Measurements from ENCODE around the gene WDR27. TPM values are rescaled to one million over a fixed set of nuclear protein-coding genes. Genes with fewer than 3 reads are reported as not detected.

WDR27 gene
- total RNA-seq, 1 donor from 2014 or later = 7.2 TPM

DNA sequence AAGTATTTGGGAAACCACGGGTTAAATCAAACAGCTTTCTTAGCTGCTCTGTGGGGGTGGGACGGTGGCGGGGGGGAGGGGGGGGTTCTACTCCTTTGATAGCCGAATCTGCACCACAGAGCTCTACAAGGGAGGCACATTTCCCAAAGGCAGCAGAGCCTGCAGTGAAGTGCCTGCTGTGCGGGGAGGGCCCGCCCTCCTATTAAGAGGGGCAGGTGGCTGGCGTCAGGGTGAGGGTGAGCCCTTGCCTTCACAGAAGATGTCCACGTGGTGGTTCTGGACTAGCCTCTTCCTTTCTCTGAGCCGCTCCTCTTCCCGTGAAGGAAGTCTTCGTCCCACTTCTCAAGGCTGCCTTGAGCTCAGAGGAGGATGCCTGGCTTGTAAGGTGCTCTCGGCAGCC lies 273.3 kb downstream of the WDR27 start:
- intact Hi-C loops (cut with DNase I) = no loop called here
- no peak for DNase-seq (ENCODE audit: low spot score)

GRCh38 chr6:169427856-169428255 lies 274.0 kb downstream of the WDR27 start:
- no peak for DNase-seq (ENCODE audit: low spot score)
- intact Hi-C loops (cut with DNase I) = no loop called here

GRCh38 chr6:169426611-169427010 lies 275.2 kb downstream of the WDR27 start:
- no peak for DNase-seq (ENCODE audit: low spot score)
- intact Hi-C loops (cut with DNase I) = no loop called here

- DNase-seq (ENCODE audit: low spot score) = no peak
- intact Hi-C loops (cut with DNase I) = no loop called here
Observed at GRCh38 chr6:169425628-169426370, 276.0 kb downstream of the WDR27 start.

DNA sequence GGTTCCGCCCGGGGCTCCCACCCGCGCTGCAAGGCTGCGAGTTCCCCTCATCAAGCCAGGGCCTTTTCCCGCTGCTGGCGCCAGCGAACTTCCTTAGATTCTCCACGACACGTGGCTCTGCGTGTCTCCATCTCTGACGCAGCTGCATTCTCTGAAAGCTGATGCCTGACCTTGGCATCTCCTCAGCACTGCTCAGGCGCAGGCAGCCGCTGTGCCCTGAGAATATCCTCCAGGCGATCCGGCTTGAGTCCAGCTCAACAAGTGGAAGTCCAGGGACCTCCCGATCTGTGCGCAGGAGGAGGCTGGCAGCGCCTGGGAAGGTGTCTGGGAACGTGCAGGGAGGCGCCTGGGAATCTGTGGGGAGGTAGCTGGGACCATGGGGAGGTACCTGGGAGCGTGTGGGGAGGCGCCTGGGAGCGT lies 277.0 kb downstream of the WDR27 start:
- no peak for DNase-seq (ENCODE audit: low spot score)
- intact Hi-C loops (cut with DNase I) = no loop called here

- no peak for DNase-seq (ENCODE audit: low spot score)
- intact Hi-C loops (cut with DNase I) = no loop called here
Observed at GRCh38 chr6:169424149-169424804, 277.6 kb downstream of the WDR27 start.

- no peak for DNase-seq (ENCODE audit: low spot score)
- intact Hi-C loops (cut with DNase I) = no loop called here
Observed at GRCh38 chr6:169421586-169422264, 280.1 kb downstream of the WDR27 start.

- intact Hi-C loops (cut with DNase I) = no loop called here
- DNase-seq (ENCODE audit: low spot score) = no peak
Observed at GRCh38 chr6:169420912-169421543, 280.8 kb downstream of the WDR27 start.

DNA sequence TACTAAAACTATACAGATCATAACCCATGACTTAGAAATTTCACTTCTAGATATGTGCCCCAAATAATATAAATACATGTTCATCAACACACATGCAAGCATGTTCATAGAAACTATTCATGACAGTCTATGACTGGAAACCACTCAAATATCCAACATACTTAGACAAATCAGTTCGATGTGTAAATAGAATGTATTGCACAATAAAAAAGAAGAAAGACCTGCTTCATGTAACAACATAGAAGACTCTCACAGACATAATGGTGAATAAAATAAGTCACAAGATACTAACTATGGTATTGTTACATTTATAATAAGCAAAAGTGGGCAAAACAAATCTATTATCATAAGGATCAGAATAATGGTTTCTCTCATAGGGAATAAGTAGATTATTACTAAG lies 284.7 kb downstream of the WDR27 start:
- no peak for DNase-seq (ENCODE audit: low spot score)
- intact Hi-C loops (cut with DNase I) = no loop called here

GRCh38 chr6:169416249-169416648 lies 285.6 kb downstream of the WDR27 start:
- intact Hi-C loops (cut with DNase I) = no loop called here

GRCh38 chr6:169415179-169415578 lies 286.6 kb downstream of the WDR27 start:
- DNase-seq (ENCODE audit: low spot score) = no peak
- intact Hi-C loops (cut with DNase I) = no loop called here

More at GRCh38 chr6:169416249-169416648, 285.6 kb downstream of the WDR27 start:
- DNase-seq (ENCODE audit: low spot score) = no peak

GRCh38 chr6:169411722-169412121 lies 290.1 kb downstream of the WDR27 start:
- intact Hi-C loops (cut with DNase I) = no loop called here
- DNase-seq (ENCODE audit: low spot score) = no peak

DNA sequence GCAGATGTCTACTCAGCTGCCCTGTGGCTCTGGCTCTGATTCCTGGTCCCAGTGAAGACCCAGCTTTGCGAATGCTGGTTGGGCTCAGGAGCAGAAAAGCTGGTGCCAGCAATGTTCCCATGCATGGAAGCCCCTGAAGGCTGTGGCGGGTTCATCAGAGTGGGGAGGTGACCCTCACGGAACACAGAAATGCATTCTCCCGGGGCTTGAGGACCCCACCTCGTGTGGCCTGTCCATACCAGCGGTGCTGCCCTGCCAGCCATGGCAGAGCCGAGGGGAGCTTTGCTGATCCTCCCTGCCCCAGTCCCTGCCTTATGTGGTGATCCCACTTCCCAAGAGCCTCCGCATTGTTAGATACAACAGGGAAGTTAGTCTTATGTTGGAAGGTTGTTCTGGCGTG lies 290.5 kb downstream of the WDR27 start:
- no peak for DNase-seq (ENCODE audit: low spot score)
- intact Hi-C loops (cut with DNase I) = no loop called here

- intact Hi-C loops (cut with DNase I) = no loop called here
- DNase-seq (ENCODE audit: low spot score) = no peak
Observed at GRCh38 chr6:169409742-169410312, 292.0 kb downstream of the WDR27 start.

DNA sequence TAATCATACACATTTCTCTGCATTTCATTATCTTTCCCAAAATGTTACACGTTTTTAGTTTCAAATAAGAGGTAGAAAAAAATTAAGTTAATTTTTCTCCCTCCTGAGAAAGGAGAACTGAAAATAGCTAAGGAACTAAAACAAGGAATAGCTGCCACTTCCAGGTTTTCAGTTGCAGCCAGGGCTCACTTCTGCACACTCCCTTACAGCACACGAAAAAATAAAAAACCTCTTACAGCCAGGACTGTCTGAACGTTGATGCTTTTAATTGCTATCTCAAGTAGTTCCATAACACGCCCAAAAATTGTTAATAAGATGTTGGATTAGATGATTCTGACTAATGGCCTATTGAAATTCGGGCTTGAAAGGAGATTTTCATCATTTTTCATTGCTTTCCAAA lies 294.5 kb downstream of the WDR27 start:
- intact Hi-C loops (cut with DNase I) = no loop called here
- DNase-seq (ENCODE audit: low spot score) = no peak

Other genes starting within 250 kb of the WDR27 start
- gene C6orf120, start 97 bp upstream of the WDR27 start, total RNA-seq = 13.6 TPM
- gene PHF10, start 22.5 kb upstream of the WDR27 start, total RNA-seq = 56.6 TPM
- gene DYNLT2, start 49.5 kb upstream of the WDR27 start, total RNA-seq = 0.83 TPM
- 11.3 TPM for gene ERMARD, start 49.6 kb upstream of the WDR27 start, total RNA-seq